HG02973 (cell line): ENCODE results near the gene PEAK1.

Experiments
- ATAC-seq: cut with Tn5 transposase; IDR thresholded peaks from one replicate; pipeline ENCODE4 v1.9.1; 2021; ENCODE audit warnings: moderate library complexity; ENCODE audit not compliant: unreplicated experiment

Gene PEAK1

DNA sequence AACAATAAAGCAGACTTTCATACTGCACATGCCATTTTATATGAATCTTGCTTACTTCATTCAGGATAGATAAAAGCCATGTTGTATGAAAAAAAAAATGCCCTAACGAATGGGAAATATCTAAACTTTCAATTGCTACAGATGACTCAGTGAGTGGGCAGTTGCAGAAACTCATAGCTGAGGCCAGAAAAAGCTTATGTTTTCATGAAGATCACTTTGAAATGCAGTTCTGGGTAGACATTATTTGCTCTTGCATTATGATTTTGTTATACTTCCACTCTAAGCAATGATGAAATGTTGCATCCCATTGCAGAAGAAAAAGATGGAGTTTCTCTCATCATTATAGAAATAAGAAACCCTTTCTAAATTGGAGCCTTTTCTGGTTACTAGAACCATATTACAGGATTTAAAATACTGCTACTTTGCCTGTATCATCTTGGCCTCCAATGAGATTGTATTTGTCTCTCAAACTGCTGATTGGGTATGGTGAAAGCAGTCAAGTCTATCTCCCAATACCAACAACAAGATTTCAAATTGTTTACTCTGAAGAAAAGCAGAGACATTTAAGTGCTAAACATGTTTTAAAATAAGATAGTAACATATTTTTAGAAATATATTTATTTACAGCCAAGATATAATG lies 17.0 kb downstream of the PEAK1 start:
- ATAC-seq, result no peak

DNA sequence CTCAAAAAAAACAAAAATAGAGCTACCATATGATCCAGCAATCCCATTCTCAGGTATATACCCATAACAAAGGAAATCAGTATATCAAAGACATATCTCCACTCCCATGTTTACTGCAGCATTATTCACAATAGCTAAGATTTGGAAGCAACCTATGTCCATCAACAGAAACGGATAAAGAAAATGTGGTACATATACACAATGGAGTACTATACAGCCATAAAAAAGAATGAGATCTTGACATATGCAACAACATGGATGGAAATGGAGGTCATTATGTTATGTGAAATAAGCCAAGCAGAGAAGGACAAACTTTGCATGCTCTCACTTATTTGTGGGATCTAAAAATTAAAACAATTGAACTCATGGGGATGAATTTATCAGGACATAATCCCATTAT lies 19.6 kb downstream of the PEAK1 start:
- ATAC-seq, result no peak

- ATAC-seq, result no peak
These were observed 21.0 kb downstream of the PEAK1 start for GRCh38 chr15:77398927-77399326.

GRCh38 chr15:77396692-77397091 lies 23.2 kb downstream of the PEAK1 start:
- no peak for ATAC-seq

GRCh38 chr15:77395013-77395774 lies 24.7 kb downstream of the PEAK1 start:
- no peak for ATAC-seq

DNA sequence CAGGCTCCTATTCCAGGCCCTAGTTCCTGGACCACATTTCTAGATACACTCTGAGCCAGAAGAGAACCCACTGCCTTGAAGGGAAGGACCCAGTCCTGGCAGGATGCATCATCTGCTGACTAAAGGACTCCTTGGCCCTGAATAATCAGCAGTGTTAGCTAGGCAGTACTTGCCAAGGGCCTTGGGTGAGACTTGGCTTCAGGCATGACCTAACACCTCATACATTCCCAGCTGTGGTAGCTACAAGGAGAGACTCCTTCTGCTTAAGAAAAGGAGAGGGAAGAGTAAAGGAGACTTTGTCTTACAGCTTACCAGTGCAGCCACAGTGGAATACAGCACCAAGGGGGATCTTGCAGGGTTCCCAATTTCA lies 26.4 kb downstream of the PEAK1 start:
- ATAC-seq, result no peak

GRCh38 chr15:77392762-77393470 lies 27.0 kb downstream of the PEAK1 start:
- no peak for ATAC-seq

- no peak for ATAC-seq
These were observed 28.4 kb downstream of the PEAK1 start for GRCh38 chr15:77391372-77391951.

GRCh38 chr15:77387365-77388105 lies 32.4 kb downstream of the PEAK1 start:
- no peak for ATAC-seq

DNA sequence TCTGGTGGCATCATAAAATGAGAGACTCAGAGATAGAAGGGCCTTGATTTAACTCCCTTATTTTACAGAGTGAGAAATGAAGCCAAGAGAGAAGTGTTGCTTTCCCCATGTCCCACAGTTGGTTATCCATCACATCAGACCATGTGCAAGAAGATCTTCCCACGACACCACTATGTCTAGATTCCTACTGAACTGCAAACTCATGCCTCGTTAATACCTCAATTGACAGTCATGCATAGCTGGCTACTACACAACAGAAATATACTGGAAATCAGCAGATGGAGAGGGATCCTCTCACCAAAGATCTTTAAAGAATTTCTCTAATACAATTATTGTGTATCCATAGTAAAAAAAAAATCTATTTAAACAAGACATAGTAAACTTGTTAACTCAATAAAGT lies 33.3 kb downstream of the PEAK1 start:
- ATAC-seq, result no peak

- ATAC-seq, result no peak
These were observed 35.1 kb downstream of the PEAK1 start for GRCh38 chr15:77384589-77385359.

GRCh38 chr15:77384086-77384485 lies 35.8 kb downstream of the PEAK1 start:
- no peak for ATAC-seq

DNA sequence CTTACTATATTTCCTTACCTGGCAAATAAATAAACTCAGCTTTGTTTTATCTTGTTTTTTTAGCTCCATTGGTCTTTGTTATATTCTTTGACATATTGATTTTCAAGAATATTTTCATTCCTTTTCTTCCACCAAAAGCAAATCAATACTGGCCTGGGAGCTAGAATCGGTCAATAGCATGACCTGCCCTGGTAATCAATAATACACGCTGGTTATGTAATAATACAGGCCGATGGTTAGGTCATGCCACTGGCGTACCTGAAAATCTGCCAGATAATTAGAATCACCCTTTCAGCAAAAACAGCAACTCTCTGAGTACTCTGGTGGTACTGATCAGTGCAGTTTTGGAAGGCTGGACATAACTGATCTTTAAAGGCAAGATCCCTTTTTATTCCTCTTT lies 39.9 kb downstream of the PEAK1 start:
- ATAC-seq, result no peak

DNA sequence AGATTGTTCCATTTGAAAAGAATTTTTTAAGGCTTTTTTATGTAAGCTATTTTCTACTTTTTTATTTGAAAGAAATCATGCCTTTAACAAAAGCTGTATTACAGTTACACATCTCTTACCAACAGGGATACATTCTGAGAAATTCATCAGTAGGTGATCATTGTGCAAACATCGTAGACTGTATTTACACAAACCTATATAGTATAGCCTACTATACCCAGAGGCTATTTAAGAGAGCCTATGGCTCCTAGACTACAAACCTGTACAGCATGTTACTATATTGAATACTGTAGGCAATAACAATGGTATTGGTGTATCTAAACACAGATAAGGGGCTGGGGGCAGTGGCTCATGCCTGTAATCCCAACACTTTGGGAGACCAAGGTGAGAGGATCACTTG lies 43.1 kb downstream of the PEAK1 start:
- no peak for ATAC-seq

DNA sequence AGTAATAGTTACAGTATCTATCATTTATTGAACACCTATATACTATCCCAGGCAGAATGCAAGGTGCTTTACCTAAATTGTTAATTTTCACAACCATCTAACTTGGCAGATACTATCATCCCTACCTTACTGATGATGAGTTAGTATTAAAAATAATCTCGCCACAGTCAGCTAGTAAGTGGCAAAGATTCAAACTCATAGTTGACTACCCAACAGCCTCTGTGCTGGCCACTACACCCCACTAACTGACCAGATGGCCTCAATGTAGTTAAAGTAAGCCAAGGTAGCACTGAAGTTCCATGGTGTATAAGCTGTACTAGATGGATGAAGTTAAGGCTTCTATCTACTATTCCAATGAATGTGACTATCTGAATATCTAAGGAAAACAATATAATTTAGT lies 44.8 kb downstream of the PEAK1 start:
- ATAC-seq, result no peak

- no peak for ATAC-seq
These were observed 46.5 kb downstream of the PEAK1 start for GRCh38 chr15:77373441-77373840.

DNA sequence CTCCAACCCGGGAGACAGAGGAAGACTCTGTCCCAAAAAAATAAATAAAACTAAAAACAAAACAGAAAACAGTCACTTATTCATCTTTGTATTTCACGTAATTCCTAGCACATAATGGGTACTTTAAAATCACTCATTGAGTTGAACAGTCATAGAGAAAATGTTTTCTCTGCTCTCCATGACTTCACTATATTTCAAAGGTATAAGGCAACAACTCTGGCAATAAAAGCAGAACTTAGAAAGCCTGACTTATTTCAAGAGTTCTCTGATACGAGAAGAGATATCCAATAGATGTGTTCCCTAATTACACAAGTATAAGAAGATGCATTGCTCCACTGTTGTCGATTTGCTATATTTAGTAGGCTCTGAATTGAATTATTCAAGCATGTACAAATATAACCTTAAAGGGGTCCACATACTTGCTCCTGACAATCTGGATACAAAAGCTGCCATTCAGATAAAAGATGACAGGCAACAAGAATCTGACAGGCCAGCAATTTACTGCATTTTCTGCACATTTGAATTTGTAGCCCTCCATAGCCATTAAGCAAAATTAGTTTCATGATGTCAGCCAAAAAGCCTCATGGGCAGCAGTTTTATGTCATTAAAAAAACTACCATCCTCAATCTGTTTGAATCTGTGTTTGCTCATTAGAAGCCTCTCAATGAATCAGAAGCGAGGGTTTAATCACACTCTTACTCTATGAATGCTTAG lies 47.9 kb downstream of the PEAK1 start:
- ATAC-seq, result no peak

- ATAC-seq, result no peak
These were observed 49.3 kb downstream of the PEAK1 start for GRCh38 chr15:77370580-77370979.

- no peak for ATAC-seq
These were observed 50.7 kb downstream of the PEAK1 start for GRCh38 chr15:77369168-77369567.

GRCh38 chr15:77367631-77368030 lies 52.3 kb downstream of the PEAK1 start:
- ATAC-seq, result no peak
